ENCODE results near the gene DYDC2. TPM values are rescaled to one million over a fixed set of nuclear protein-coding genes. Genes with fewer than 3 reads are reported as not detected.

The DYDC2 gene
- total RNA-seq, 1 experiment from 2014 or later, result not detected

DNA sequence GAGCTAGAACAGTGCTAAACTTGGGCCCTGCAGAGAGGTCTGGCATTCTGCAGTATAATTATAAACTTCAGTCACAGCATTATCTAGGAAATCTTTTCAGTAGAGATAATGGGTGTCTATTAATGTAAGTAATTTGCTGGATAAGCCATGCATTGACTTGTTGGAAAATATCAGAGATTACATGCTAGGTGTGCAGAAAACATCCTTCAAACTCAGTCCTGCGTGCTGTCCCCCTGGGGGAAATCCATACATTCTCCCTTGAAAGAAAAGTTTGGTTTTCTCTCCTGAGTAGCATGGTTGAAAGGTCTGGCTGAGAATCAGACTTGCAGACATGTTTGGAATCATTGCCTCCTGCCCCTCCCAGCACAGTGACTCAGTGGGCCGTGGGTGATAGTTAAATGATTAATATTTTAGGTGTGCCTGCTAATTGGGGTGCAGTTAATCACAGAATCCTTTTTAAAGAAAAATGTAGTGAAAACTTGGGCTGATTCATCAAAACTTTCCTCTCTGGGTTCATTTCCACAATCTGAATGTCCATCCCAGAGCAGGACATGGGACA is 37.9 kb downstream of the DYDC2 start:
- Histone ChIP-seq H3K9me3 (replicated peaks) (no peaks in the 10 kb centered on the region), H3K27ac (no peak overlapping the region), H3K36me3 (no peaks in the 10 kb centered on the region), H3K4me3 (no peak overlapping the region), H3K27me3 (no peaks in the 10 kb centered on the region), H3K4me1 (no peaks in the 10 kb centered on the region)
- DNase-seq, result no peak

DNA sequence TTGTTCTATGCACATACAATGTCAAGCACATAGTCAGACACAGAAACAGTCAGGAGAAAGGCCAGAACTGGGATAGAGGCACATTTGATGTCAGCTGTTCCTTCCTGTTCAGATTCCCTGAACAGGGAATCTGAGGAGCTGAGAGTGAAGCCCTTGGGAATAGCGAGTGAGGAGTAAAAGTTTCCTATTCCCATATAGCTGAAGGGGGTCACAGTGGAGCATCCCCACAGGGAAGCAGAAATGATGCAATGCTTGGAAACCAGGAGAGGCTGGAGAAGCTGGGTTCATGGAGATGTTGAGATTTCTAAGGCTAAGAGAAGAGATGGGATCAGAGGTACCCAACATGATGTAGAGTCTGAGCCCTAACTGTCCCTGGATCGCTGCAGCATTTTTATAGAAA is 40.4 kb downstream of the DYDC2 start:
- 0 out of 2 replicates have a peak, but pooled peaks cover 2% of the 10 kb centered on the region for H3K9me3 ChIP-seq (replicated peaks)
- H3K27me3 ChIP-seq, result no peaks in the 10 kb centered on the region
- H3K36me3 ChIP-seq, result no peaks in the 10 kb centered on the region
- H3K27ac ChIP-seq, result no peak overlapping the region
- H3K4me1 ChIP-seq, result peaks cover 14% of the 10 kb centered on the region
- DNase-seq, result peak; percentile 15 to 57
- H3K4me3 ChIP-seq, result no peak overlapping the region

DNA sequence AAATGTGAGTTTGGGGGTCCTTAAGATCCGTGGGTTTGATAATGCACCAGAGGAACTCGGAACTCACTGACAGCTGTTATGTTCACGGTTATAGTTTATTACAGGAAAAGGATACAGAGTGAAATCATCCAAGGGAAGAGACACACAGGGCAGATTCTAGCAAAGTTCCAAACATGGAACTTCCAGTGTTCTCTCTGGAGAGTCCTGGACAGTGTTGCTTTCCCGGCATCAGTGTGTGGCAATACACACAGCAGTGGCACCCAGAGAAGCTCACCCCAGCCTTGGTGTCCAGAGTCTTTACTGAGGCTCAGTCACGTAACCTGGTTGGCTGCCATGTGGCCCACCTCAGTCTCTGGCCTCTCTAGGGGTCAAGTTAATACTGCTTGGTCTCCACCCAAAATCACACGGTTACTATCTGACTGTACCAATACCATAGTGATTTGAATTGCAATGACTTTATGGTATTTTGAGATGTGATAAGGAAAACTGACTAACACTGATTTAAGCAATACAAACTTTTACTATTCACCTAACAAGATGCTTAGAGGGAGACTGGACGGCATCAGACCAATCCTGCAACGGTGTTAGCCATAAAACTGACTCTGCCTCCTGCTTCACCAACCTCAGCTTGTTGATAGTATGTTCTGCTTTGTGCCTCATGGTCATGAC is 43.7 kb downstream of the DYDC2 start:
- Histone ChIP-seq H3K27ac (no peak overlapping the region), H3K4me1 (peaks cover 19% of the 10 kb centered on the region), H3K9me3 (replicated peaks) (0 out of 2 replicates have a peak, but pooled peaks cover 2% of the 10 kb centered on the region), H3K4me3 (no peak overlapping the region), H3K36me3 (no peaks in the 10 kb centered on the region), H3K27me3 (no peaks in the 10 kb centered on the region)
- no peak for DNase-seq

DNA sequence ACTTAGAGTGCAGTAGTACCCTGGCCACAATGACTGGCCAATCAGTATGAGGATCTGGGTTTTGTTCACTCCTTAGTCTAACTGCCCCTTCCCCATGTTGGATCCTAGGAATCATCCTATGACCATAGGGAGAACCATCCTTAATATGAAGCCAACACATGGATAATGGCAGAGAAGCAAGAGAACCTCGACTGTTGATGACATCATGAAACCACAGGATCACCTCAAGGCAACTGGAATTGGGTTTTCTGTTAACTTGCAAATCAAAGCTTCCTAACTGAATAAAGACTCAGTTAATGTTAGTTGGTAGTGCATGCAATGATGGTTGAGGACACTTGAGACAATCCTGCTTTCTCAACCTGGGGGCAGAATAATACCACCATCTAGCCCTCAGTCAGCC is 48.5 kb downstream of the DYDC2 start:
- DNase-seq, result no peak
- H3K4me3 ChIP-seq, result no peak overlapping the region
- no peaks in the 10 kb centered on the region for H3K9me3 ChIP-seq (replicated peaks)
- no peaks in the 10 kb centered on the region for H3K36me3 ChIP-seq
- no peak overlapping the region for H3K27ac ChIP-seq
- H3K4me1 ChIP-seq, result peaks cover 27% of the 10 kb centered on the region
- H3K27me3 ChIP-seq, result no peaks in the 10 kb centered on the region

DNA sequence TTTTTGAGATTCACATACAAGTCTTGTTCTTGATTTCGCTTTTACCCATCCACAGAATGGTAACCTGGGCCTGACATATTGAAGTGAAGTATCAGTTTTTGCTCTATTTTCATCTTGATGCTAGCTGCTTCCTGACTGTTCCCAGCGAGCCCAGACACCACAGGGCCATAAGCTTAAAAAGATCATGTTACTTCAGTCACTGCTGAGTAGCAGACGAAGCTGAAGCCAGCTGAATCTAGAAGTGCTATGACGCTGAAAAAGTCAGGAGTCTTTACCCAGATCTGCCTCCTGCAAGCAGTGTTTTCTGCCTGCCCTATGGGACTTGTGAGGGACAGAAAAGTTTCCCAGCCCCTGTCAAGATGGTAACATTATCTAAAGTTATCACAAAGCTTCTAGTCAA is 49.0 kb downstream of the DYDC2 start:
- H3K27me3 ChIP-seq, result no peaks in the 10 kb centered on the region
- peak; percentile 54 to 81 for DNase-seq
- H3K27ac ChIP-seq, result no peak overlapping the region
- H3K9me3 ChIP-seq (replicated peaks), result no peaks in the 10 kb centered on the region
- no peaks in the 10 kb centered on the region for H3K36me3 ChIP-seq
- peaks cover 27% of the 10 kb centered on the region for H3K4me1 ChIP-seq
- H3K4me3 ChIP-seq, result no peak overlapping the region

DNA sequence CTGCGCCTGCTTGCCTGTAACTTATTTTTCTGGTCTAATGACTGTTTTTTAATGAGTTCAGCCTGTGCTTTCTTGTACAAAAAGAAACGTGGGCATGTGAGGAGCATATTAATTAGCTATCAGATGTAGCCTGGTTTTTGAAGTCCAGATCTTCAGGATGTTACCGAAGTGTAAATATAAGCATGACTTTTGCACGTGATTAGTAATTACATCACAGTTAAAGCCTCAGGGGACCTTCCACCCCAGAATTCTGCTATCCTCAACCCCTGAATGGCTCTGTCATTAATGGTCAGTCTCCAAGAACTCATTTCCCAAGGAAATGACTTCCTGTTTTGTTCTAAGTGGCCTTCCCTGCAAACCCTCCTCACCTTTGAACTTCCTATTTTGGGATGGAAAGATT is 49.6 kb downstream of the DYDC2 start:
- Histone ChIP-seq H3K36me3 (no peaks in the 10 kb centered on the region), H3K9me3 (replicated peaks) (no peaks in the 10 kb centered on the region), H3K4me3 (no peak overlapping the region), H3K27ac (no peak overlapping the region), H3K4me1 (peaks cover 29% of the 10 kb centered on the region), H3K27me3 (no peaks in the 10 kb centered on the region)
- no peak for DNase-seq

DNA sequence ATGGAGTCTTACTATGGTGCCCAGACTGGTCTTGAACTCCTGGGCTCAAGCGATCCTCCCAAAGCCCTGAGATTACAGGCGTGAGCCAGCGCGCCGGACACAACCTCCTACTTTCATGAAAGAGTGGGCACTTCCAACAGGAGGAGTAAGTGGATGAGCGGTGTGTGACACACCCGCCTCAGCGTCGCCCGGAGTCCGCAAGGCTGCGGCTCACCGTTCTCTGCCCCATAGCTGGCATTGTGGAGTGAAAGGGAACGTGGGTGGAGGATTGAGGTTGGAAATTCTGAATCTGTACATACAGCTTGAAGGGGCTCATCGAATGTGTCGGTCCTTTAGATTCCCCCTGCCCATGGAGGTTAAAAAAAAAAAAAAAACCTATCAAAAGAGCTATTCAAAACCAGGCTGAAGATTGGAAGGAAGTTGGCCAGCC is 51.2 kb downstream of the DYDC2 start:
- DNase-seq, result peak; percentile 43 to 64
- Histone ChIP-seq H3K27ac (peak overlapping the region; percentile 73), H3K4me3 (peak overlapping the region; percentile 81)

DNA sequence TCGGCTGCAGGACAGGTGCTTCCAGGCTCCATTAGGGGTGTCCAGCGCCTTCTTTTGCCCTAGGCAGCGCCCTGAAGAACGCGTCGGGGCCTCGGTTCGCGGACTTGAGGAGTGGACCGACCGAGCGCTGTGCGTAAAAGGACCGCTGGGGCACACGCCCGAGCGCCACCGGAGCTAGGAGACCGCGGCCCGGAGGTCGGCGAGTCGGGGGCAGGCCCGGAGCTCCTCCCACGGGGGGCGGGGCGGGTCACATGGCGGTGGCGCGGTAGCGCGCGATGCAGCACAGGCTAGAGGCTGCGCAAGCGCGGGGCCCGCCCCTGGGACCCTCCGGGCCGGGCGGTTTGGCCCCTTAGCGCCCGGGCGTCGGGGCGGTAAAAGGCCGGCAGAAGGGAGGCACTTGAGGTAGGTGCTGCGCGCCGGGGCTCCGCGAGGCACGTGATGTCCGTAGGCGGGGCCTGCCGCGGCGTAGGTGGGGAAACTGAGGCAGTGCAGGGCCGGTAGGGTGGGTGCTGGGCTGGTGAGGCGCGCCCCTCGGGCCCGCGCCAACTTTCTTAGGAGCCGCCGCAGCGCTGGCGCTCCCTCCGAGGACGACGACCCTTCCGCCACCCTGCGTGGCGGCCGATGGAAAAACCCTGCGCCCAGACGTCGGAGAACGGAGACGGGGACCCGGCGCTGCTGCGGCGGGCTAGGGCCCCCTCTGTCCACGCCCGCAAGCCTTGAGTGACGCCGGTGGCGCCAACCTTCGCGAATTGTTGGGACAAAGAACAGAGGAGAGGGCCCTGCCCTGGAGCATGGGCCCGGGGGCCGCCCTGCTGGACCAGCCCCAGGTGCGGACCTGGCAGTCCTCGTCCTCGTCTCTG is 51.9 kb downstream of the DYDC2 start, which contains the start of gene PRXL2A:
Gene PRXL2A (plus strand): TSS at position 310 of the 860 bp plus-strand sequence. CDS start 11,917 bp downstream, outside the sequence.
- H3K4me1 ChIP-seq, result peaks cover 49% of the 10 kb centered on the region
- no peaks in the 10 kb centered on the region for H3K36me3 ChIP-seq
- peak; percentile 89 to 90 for DNase-seq
- peak within 1 kb of the TSS; percentile 73 for H3K27ac ChIP-seq
- H3K9me3 ChIP-seq (replicated peaks), result no peaks in the 10 kb centered on the region
- peak within 1 kb of the TSS; percentile 81 for H3K4me3 ChIP-seq
- no peaks in the 10 kb centered on the region for H3K27me3 ChIP-seq

More for the DNA sequence above, 51.2 kb downstream of the DYDC2 start:
- H3K27me3 ChIP-seq, result no peaks in the 10 kb centered on the region
- no peaks in the 10 kb centered on the region for H3K9me3 ChIP-seq (replicated peaks)
- no peaks in the 10 kb centered on the region for H3K36me3 ChIP-seq
- peaks cover 46% of the 10 kb centered on the region for H3K4me1 ChIP-seq

DNA sequence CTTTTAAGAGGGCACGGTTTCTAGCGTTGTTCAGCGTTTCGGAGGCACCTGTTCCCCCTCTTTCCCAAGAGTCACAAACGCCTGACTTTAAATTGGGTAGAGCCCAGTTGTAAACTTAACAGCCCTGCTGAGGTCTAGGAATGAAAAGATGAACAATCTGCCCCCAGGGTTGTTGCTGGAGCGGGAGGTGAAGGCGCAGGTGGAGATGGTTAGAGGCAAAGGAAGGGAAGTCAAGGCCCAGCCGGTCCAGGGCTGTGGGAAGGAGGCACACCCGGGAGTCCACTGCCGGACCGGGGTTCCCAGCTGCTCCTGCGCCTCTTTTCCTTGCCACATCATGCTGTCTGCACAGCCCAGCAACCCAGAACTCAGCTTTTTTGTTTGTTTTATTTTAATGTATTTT is 52.5 kb downstream of the DYDC2 start:
- H3K4me3 ChIP-seq, result peak overlapping the region; percentile 81
- H3K4me1 ChIP-seq, result peaks cover 49% of the 10 kb centered on the region
- peak overlapping the region; percentile 73 for H3K27ac ChIP-seq
- DNase-seq, result no peak
- no peaks in the 10 kb centered on the region for H3K36me3 ChIP-seq
- H3K9me3 ChIP-seq (replicated peaks), result no peaks in the 10 kb centered on the region
- H3K27me3 ChIP-seq, result no peaks in the 10 kb centered on the region

DNA sequence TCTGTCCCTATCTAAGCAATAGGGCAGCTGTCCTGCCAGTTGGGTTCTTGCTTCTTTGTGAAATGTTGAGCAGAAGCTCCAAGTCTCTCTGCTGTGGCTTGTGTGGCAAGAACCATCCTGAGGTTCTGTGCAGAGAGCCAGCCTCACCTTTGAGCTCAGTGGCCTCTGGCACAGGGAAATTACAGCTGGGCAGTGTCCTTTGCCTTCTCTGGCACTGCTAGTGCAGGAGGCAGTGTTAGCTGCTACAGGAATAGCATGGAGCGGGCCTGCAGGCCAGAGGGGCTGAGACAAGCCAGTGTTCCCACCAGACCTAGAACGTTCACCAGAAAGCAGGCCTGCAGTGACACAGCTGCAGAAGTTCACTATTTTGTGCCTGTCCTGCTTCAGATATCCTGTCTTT is 53.5 kb downstream of the DYDC2 start:
- peaks cover 47% of the 10 kb centered on the region for H3K4me1 ChIP-seq
- no peak overlapping the region for H3K4me3 ChIP-seq
- no peaks in the 10 kb centered on the region for H3K27me3 ChIP-seq
- no peak overlapping the region; the same call in 1 of the 2 replicates for H3K27ac ChIP-seq
- no peak for DNase-seq
- no peaks in the 10 kb centered on the region for H3K9me3 ChIP-seq (replicated peaks)
- peaks cover 4% of the 10 kb centered on the region; the same call in 1 of the 2 replicates for H3K36me3 ChIP-seq

DNA sequence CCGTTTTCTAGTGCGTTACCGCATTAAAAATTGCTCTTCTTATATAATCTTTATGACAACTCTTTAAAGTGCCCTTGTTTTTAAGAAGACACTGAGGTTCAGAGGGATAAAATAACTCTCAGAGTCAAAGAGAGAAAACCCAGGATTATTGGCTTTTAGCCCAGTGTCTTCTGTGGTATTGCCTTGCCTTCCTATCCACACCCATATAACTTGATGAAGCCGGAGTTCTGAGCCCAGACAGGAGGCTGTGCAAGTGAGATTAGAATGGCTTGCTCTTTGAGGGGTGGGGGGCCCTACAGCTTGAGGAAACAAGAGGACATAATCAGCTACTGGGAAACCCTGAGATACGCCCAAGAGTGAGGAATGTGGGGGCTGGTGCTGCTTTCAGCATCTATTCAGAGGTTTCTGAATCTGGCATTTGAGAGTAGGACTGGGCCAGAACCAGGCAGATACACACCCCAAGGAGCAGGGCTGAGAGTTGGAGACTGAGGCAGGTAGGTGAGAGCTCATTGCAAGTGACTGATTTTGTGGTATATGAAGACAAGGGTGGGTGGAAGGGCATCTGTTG is 54.1 kb downstream of the DYDC2 start:
- peak in 1 of 2 experiments; percentile 30 for DNase-seq
- H3K27ac ChIP-seq, result peak overlapping the region; percentile 96
- no peaks in the 10 kb centered on the region for H3K9me3 ChIP-seq (replicated peaks)
- no peaks in the 10 kb centered on the region for H3K27me3 ChIP-seq
- no peak overlapping the region for H3K4me3 ChIP-seq
- H3K36me3 ChIP-seq, result peaks cover 4% of the 10 kb centered on the region; the same call in 1 of the 2 replicates
- peaks cover 47% of the 10 kb centered on the region for H3K4me1 ChIP-seq

DNA sequence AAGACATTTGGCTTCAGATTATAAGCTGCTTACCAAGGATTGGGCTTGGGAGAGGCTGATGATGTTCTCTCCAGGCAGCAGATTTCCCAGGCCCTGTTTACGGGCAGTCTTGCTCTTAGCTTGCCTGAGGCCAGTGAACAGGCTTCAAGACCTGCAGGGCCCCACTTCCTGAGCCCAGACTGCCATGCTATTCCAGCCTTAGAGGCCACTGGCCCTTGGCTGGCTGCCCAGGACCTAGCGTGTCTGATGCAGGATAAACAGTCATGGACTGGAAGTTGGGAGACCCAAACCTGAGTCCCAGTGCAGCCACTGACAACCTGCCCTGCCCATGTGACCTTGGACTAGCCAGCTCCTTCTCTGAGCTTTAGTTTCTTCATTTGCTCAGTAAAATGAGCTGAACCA is 54.7 kb downstream of the DYDC2 start:
- DNase-seq, result peak; percentile 90 to 94
- Histone ChIP-seq H3K27ac (peak overlapping the region; percentile 96), H3K9me3 (replicated peaks) (no peaks in the 10 kb centered on the region), H3K4me3 (no peak overlapping the region), H3K27me3 (no peaks in the 10 kb centered on the region), H3K4me1 (peaks cover 48% of the 10 kb centered on the region), H3K36me3 (peaks cover 4% of the 10 kb centered on the region; the same call in 1 of the 2 replicates)

DNA sequence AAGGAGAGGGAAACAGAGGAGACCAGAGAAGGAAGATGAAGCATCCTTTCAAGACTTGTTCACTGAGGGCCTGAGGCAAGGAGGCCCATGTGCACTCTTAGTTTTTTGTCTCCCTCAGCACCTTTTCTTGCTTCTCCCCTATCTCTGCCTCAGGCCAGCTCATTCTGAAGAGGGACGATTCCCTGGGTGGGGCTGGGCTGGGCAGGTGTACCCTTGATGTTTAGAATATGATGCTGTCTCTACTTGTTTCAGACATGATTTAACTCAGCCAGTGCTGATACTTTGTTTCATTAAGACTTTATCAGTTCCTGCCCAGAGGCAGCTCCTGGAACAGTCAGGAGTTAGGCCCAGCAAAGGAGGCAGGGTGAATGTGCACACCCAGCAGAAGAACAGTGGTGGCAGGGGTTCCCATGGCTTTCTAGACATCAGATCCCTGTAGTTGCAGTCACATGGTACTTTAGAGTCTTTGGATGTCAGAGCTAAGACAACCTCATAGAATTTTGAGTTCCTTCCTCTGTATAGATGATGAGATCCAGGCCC is 55.2 kb downstream of the DYDC2 start:
- H3K27ac ChIP-seq, result peak overlapping the region; percentile 96
- no peaks in the 10 kb centered on the region for H3K9me3 ChIP-seq (replicated peaks)
- peaks cover 4% of the 10 kb centered on the region; the same call in 1 of the 2 replicates for H3K36me3 ChIP-seq
- H3K4me3 ChIP-seq, result no peak overlapping the region
- no peaks in the 10 kb centered on the region for H3K27me3 ChIP-seq
- H3K4me1 ChIP-seq, result peaks cover 52% of the 10 kb centered on the region
- no peak for DNase-seq

DNA sequence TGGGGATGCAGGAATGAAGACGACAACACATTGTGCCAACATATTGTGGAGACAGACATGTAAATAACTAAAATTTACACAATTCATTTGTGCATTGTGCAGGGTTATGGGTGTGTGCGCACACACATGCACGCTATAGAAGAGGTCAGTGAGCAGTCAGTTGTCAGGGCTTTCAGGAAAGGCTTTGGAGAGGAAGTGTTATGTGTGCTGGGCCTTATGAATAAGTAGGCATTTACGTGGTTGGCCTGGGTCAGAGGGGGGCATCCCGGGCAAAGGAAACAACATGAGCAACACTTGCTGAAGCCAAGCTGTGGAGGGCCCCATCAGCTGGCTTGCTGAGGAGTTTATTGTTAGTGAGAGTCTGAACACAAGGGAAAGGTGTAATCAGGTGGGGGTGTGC is 55.9 kb downstream of the DYDC2 start:
- peak in 1 of 2 experiments; percentile 43 for DNase-seq
- Histone ChIP-seq H3K4me1 (peaks cover 55% of the 10 kb centered on the region), H3K27ac (peak overlapping the region; percentile 96), H3K36me3 (peaks cover 4% of the 10 kb centered on the region; the same call in 1 of the 2 replicates), H3K4me3 (no peak overlapping the region), H3K9me3 (replicated peaks) (no peaks in the 10 kb centered on the region), H3K27me3 (no peaks in the 10 kb centered on the region)

All from SJCRH30 (cell line).